Thymus (tissue), 11 donors: Measurements from ENCODE around the gene PCNX1. TPM values are rescaled to one million over a fixed set of nuclear protein-coding genes. Genes with fewer than 3 reads are reported as not detected.
A peak's percentile ranks its signal among the peaks of the same experiment; 100 is the strongest.

Source experiments
- DNase-seq, 9 donors: peaks; one replicate each; pipeline ENCODE4 v3.0.0-alpha.2; 2013; ENCODE audit warnings: low spot score in 9 of 9, low read depth in 6 of 9, missing footprints in 1 of 9
- H3K27ac ChIP-seq, 2 donors: one replicate each; pipeline ENCODE4 v1.5.1; 2013; ENCODE audit warnings: control low read depth in 1 of 2, low read depth in 1 of 2, low read length in 1 of 2, mild to moderate bottlenecking in 1 of 2, moderate library complexity in 1 of 2
- H3K27me3 ChIP-seq, 2 donors: one replicate each; pipeline ENCODE4 v1.5.1; 2013; ENCODE audit warnings: low read length in 1 of 2; ENCODE audit not compliant: control insufficient read depth in 2 of 2, insufficient read depth in 1 of 2
- H3K36me3 ChIP-seq, 2 donors: one replicate each; pipeline ENCODE4 v1.5.1; 2013; ENCODE audit warnings: low read length in 1 of 2, mild to moderate bottlenecking in 1 of 2, moderate library complexity in 1 of 2; ENCODE audit not compliant: control insufficient read depth in 2 of 2, insufficient read depth in 2 of 2
- H3K4me1 ChIP-seq, 2 donors: one replicate each; pipeline ENCODE4 v1.5.1; 2013; ENCODE audit warnings: low read length in 2 of 2; ENCODE audit not compliant: control insufficient read depth in 2 of 2, insufficient read depth in 2 of 2
- H3K4me3 ChIP-seq, 2 donors: one replicate each; pipeline ENCODE4 v1.5.1; 2013; ENCODE audit warnings: low read length in 2 of 2, control low read depth in 1 of 2, mild to moderate bottlenecking in 1 of 2
- H3K9me3 ChIP-seq, 2 donors: one replicate each; pipeline ENCODE4 v1.5.1; 2013; ENCODE audit warnings: low read length in 1 of 2, mild to moderate bottlenecking in 1 of 2; ENCODE audit not compliant: control insufficient read depth in 2 of 2, insufficient read depth in 1 of 2
- WGBS: extraction: QIAGEN DNeasy Blood & Tissue Kit; methylation state at CpG from one replicate; pipeline ENCODE4 v1.1.7; 2013; 5-methylcytosine and 5-hydroxymethylcytosine counted together
- polyA plus RNA-seq: library from polyadenylated mRNA; stranded (reverse); fragments of 200-250 nt; gene quantifications from one replicate; pipeline ENCODE4 v1.2.3, GENCODE V29; 2013
- total RNA-seq: library from RNA; stranded (reverse); fragments of 120-200 nt; gene quantifications from one replicate; pipeline ENCODE4 v1.2.4, GENCODE V29; 2013
- donor health status: healthy.

PCNX1 gene
- total and polyA plus RNA-seq, 2 donors, result 10.9 to 29.3 TPM

DNA sequence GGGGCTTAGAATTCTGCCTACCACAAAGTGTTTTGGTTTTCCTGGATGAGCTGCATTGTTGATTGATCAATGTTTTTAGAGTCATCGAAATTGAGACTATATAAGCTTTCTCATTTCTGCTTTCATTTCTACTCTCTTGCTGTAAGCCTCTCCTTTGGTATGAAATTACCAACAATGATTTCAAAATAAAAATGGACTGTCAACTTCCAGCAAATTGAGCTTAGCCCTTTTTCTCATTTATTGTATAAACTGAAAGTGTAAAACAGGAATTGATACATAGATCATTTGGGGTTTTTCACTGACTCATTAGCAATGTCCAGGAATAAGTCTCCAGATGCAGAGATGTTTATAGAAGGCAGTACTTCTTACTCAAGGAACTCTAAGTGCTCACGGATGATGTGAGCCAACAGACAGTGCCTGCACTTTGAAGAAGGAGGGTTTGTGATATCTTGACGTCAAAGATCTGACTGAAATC, 20.0 kb upstream of the PCNX1 start:
- Histone ChIP-seq H3K4me1 (peaks cover 6 to 41% of the 10 kb centered on the region in 2 donors), H3K4me3 (no peak overlapping the region), H3K36me3 (no peaks in the 10 kb centered on the region), H3K27me3 (no peaks in the 10 kb centered on the region), H3K9me3 (no peaks in the 10 kb centered on the region), H3K27ac (peak overlapping the region in 1 of 2 donors; percentile 50)
- DNase-seq, result no peak
- 15% methylated on average over 3 of the region's 3 CpGs for WGBS

- no peak for DNase-seq
- Histone ChIP-seq H3K9me3 (no peaks in the 10 kb centered on the region), H3K36me3 (no peaks in the 10 kb centered on the region), H3K4me3 (no peak overlapping the region), H3K4me1 (peaks cover 6 to 41% of the 10 kb centered on the region in 2 donors), H3K27me3 (no peaks in the 10 kb centered on the region), H3K27ac (peak overlapping the region; percentile 36 to 50)
- 99% methylated on average over 3 of the region's 3 CpGs for WGBS
Observed at GRCh38 chr14:70887737-70888499, 19.3 kb upstream of the PCNX1 start.

GRCh38 chr14:70888681-70889175, 18.5 kb upstream of the PCNX1 start:
- peaks cover 6 to 47% of the 10 kb centered on the region in 2 donors for H3K4me1 ChIP-seq
- no peaks in the 10 kb centered on the region for H3K27me3 ChIP-seq
- peak in 1 of 9 donors; percentile 37 for DNase-seq
- H3K27ac ChIP-seq, result no peak overlapping the region
- H3K36me3 ChIP-seq, result no peaks in the 10 kb centered on the region
- H3K4me3 ChIP-seq, result no peak overlapping the region
- no peaks in the 10 kb centered on the region for H3K9me3 ChIP-seq
- 92% methylated on average over 1 of the region's 1 CpG for WGBS

DNA sequence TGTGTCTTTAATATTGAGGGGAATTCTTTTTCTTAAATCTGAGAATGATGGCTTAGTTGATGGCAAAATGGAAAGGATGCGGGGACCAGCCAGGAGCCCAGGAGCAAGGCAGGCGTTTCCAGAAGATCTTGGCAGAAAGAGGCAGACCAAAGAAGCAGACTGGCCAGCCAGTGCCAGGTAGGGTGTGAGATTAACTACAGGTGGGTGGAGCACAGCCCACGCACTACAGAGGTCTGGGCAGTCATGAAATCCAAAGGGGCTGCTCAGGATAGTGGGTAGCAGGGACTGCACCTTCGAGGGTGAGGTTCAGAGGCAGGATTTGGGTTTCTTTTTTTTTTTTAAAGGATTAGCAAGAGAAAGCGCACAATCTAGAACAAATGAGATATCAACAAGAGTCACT, 17.7 kb upstream of the PCNX1 start:
- H3K27ac ChIP-seq, result no peak overlapping the region
- peaks cover 6 to 55% of the 10 kb centered on the region in 2 donors for H3K4me1 ChIP-seq
- no peaks in the 10 kb centered on the region for H3K36me3 ChIP-seq
- H3K4me3 ChIP-seq, result no peak overlapping the region
- no peak for DNase-seq
- H3K27me3 ChIP-seq, result no peaks in the 10 kb centered on the region
- WGBS, result 94% methylated on average over 5 of the region's 5 CpGs
- no peaks in the 10 kb centered on the region for H3K9me3 ChIP-seq

DNA sequence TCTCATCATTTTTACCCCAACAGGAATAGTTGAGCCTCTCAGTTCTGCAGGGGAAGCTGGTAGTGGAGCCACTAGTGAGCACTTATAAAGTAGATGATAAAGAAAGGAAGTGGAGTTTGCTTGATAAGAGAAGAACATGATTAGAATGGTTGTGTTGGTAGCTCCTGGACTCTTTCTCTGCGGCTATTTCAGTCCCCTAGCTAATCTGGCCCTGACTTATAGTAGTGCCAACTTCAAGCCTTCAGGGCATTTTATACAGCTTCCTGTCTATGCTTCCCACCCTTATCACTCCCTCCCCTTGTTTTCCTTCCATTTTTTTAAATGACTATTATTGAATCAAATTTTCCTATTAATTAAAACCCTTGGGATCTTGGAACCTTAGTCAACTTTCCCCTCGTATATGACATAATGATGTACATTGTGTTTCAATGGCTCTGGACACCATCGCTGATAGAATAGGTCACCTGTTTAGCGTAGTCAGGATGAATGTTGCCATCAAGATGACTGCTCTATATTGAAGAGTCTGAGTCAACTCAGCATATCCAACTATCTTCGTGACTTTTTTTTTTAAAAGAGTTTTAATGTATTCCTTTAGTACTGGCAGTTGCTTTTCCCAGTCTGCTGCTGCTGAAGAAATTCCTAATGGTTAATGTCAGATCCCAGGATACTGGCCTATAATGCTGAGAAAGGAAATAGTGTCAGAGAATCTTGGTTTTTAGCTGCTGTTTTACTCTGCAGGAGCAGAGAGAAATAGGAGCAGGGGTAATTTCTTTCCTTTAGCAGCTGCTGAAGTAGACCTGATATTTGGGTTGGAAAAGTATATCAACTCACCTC, 16.2 kb upstream of the PCNX1 start:
- Histone ChIP-seq H3K27me3 (no peaks in the 10 kb centered on the region), H3K4me1 (peaks cover 6 to 49% of the 10 kb centered on the region in 2 donors), H3K27ac (no peak overlapping the region), H3K36me3 (no peaks in the 10 kb centered on the region), H3K4me3 (no peak overlapping the region), H3K9me3 (no peaks in the 10 kb centered on the region)
- no peak for DNase-seq
- 97% methylated on average over 5 of the region's 5 CpGs for WGBS

DNA sequence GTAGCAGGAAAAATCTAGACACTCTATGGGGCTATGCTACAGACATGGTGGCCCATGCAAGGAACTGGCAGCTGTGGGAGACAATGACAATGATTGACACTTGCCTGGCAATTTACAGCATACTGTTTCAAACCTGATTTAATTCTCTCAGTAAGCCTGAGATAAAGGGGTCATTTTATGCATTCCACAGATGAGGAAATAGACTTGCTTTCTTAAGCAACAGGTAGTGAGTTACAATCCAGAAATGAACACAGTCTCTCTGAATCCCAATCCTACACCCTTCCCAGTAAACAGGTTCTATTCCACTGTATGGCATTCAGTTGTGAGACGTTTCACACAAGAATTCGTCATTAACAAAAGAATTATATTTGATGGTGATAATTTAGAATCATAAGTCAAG, 15.5 kb upstream of the PCNX1 start:
- H3K27me3 ChIP-seq, result no peaks in the 10 kb centered on the region
- WGBS, result 97% methylated on average over 2 of the region's 2 CpGs
- peaks cover 3 to 42% of the 10 kb centered on the region in 2 donors for H3K4me1 ChIP-seq
- no peak overlapping the region for H3K4me3 ChIP-seq
- H3K36me3 ChIP-seq, result no peaks in the 10 kb centered on the region
- no peak overlapping the region for H3K27ac ChIP-seq
- H3K9me3 ChIP-seq, result no peaks in the 10 kb centered on the region
- no peak for DNase-seq

GRCh38 chr14:70893062-70893845, 14.0 kb upstream of the PCNX1 start:
- peak overlapping the region in 1 of 2 donors; percentile 21 for H3K27ac ChIP-seq
- DNase-seq, result peak in 1 of 9 donors; percentile 52
- H3K27me3 ChIP-seq, result no peaks in the 10 kb centered on the region
- 89% methylated on average over 13 of the region's 13 CpGs for WGBS
- H3K36me3 ChIP-seq, result no peaks in the 10 kb centered on the region
- H3K4me1 ChIP-seq, result peaks cover 0 to 28% of the 10 kb centered on the region in 2 donors
- H3K4me3 ChIP-seq, result no peak overlapping the region
- no peaks in the 10 kb centered on the region for H3K9me3 ChIP-seq

- Histone ChIP-seq H3K4me1 (peaks cover 0 to 23% of the 10 kb centered on the region in 2 donors), H3K4me3 (no peak overlapping the region), H3K9me3 (no peaks in the 10 kb centered on the region), H3K27me3 (no peaks in the 10 kb centered on the region), H3K36me3 (no peaks in the 10 kb centered on the region), H3K27ac (no peak overlapping the region)
- DNase-seq, result peak in 1 of 9 donors; percentile 49
- 73% methylated on average over 5 of the region's 5 CpGs for WGBS
Observed at GRCh38 chr14:70893858-70894291, 13.4 kb upstream of the PCNX1 start.
